Loucy (cell line): ENCODE results near the gene POLR1D.

Source experiments
- CTCF ChIP-seq: fragments of 200-600 bp; sonication (generic); conservative IDR thresholded peaks from 2 replicates; pipeline ENCODE4 v1.5.1; 2014; ENCODE audit warnings: mild to moderate bottlenecking, antibody characterized with exemption, low read length
- EZH2phosphoT487 ChIP-seq: fragments of 200-600 bp; IDR thresholded peaks from 2 replicates; pipeline ENCODE4 v1.6.1; 2018; ENCODE audit warnings: antibody characterized with exemption, mild to moderate bottlenecking, moderate library complexity, borderline replicate concordance

GRCh38 chr13:27605099-27605498 is 16.6 kb upstream of the POLR1D start:
- TF ChIP-seq CTCF = no peak
- TF ChIP-seq EZH2phosphoT487 = no peak
